ENCODE measurements around the gene SERPINB4.

DNA sequence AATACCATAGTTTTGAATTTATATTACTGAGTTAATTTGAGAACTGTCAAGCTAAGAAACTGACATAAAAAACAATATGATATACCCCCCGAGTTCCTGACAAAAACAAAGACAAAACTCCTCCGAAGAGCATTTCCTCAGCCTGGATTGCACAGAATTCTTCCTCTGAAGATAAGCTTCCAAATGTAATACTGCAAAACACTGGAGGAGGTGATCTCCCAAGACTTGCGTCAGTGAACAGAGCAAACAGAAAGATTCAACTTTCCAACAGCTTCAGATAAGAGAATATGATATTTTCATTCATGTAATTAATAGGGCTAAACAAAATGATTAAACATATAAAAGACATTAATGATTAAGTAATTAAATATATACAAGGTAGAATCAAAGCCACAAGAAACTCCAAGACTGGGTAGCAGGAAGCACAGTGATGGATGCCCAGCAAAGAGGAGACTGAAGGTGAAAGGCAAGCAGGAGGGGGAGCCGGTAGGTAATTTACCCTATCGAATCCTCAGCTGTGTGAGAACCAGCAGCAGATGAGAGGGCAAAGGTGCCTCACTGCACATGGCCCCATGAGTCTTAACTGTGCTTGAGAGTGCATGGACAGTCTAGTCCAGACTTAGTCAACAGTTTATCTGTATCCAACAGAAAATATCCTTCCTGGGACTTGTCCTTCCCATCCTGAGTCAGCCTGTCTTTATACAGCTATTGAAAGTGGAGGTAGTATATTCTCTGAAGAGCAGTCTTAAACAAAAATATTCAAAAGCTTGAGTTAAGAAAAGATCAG, 36.0 kb upstream of the SERPINB4 start:
- TF ChIP-seq, protein P1, sequence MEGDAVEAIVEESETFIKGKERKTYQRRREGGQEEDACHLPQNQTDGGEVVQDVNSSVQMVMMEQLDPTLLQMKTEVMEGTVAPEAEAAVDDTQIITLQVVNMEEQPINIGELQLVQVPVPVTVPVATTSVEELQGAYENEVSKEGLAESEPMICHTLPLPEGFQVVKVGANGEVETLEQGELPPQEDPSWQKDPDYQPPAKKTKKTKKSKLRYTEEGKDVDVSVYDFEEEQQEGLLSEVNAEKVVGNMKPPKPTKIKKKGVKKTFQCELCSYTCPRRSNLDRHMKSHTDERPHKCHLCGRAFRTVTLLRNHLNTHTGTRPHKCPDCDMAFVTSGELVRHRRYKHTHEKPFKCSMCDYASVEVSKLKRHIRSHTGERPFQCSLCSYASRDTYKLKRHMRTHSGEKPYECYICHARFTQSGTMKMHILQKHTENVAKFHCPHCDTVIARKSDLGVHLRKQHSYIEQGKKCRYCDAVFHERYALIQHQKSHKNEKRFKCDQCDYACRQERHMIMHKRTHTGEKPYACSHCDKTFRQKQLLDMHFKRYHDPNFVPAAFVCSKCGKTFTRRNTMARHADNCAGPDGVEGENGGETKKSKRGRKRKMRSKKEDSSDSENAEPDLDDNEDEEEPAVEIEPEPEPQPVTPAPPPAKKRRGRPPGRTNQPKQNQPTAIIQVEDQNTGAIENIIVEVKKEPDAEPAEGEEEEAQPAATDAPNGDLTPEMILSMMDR (IDR thresholded peaks at IDR 0.05; ENCODE audit: insufficient read depth, low read depth, low read length) = no peak
- no peak for TF ChIP-seq EZH2 (IDR thresholded peaks at IDR 0.05; ENCODE audit: insufficient read depth, low read length)

Measured in astrocyte (in vitro differentiated cells and primary cell).